WTC11 (cell line): Measurements from ENCODE around the gene KCNH3.

Experiments
- ATF3 ChIP-seq: sonication (generic); formaldehyde crosslinking; conservative IDR thresholded peaks from 2 replicates; pipeline ENCODE4 v1.8.1; 2022; ENCODE audit warnings: mild to moderate bottlenecking, missing genetic modification reagents
- CREM ChIP-seq: sonication (generic); formaldehyde crosslinking; IDR thresholded peaks from 2 replicates; pipeline ENCODE4 v1.8.1; 2022; ENCODE audit warnings: mild to moderate bottlenecking, missing genetic modification reagents, moderate library complexity
- CTCF ChIP-seq: fragments of 200-600 bp; IDR thresholded peaks from 2 replicates; pipeline ENCODE4 v1.8.0; 2022; ENCODE audit warnings: antibody characterized with exemption
- ELF4 ChIP-seq: sonication (generic); formaldehyde crosslinking; IDR thresholded peaks from 2 replicates; pipeline ENCODE4 v1.8.1; 2022; ENCODE audit warnings: low read depth, mild to moderate bottlenecking, moderate library complexity, missing genetic modification reagents
- ZNF121 ChIP-seq: sonication (generic); formaldehyde crosslinking; IDR thresholded peaks from 2 replicates; pipeline ENCODE4 v1.8.0; 2023; ENCODE audit warnings: missing genetic modification reagents

- TF ChIP-seq CTCF (no peak), CREM (CRISPR knock-in tag) (no peak), ZNF121 (CRISPR knock-in tag) (no peak), ATF3 (no peak), ELF4 (CRISPR knock-in tag) (no peak)
Measured at GRCh38 chr12:49527361-49528130, 11.3 kb upstream of the KCNH3 start.
